A673 (cell line): ENCODE data around the gene UNK.

Source experiments
- CTCF ChIP-seq: fragments of 300-800, 200-600 bp; sonication (generic); conservative IDR thresholded peaks from 2 replicates; pipeline ENCODE4 v1.5.1; 2017; ENCODE audit warnings: low read depth, mild to moderate bottlenecking, antibody characterized with exemption, low read length, moderate library complexity, mixed read lengths
- EZH2 ChIP-seq: fragments of 200-600 bp; sonication (generic); IDR thresholded peaks from 2 replicates; pipeline ENCODE4 v1.6.1; 2017; ENCODE audit warnings: borderline replicate concordance, low read depth, mild to moderate bottlenecking, mixed read lengths, antibody characterized with exemption, low read length; ENCODE audit not compliant: poor library complexity, severe bottlenecking

- TF ChIP-seq CTCF (no peak), EZH2 (no peak)
These were observed 62.3 kb downstream of the UNK start for GRCh38 chr17:75846692-75847613.
